ENCODE results near the gene CLTC.

Gene CLTC

DNA sequence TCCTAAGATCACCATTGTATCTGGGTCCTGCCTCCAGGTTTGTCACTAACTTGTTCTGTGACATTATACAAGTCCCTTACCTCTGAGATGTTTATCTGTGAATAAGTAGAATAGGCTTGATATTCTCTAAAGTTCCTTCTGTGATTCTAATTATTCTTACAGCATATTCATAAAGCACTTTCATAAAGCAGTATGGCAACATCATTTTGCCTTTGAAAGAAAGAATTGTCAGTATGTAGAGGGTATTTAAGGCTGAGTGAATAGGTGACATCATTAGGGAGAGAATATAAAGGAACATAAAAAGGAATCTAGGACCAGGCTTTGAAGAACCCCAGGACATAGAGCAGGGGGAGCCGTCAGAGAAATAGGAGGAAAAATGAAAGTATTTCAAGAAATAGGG lies 103.3 kb downstream of the CLTC start:
- DNase-seq (ENCODE audit: low read depth in 2 of 3, low spot score in 2 of 3), result no peak

DNA sequence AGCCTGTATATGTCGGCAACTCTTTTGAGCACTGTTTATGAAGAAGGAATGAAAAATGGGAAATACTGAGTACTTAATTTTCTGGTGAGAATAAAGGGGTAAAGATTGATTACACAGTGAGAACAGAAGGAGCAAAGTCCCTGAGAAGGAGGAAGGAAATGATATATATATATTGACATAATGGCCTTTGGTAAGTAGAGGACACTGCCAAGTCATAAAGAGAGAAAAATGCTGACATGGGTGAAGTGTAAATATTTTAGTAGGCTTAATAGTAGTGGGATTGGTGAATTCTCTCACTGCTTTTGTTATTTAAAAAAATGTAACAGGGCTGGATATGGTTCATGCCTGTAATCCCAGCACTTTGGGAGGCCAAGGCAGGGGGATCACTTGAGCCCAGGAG lies 103.9 kb downstream of the CLTC start:
- DNase-seq (ENCODE audit: low read depth in 2 of 3, low spot score in 2 of 3), result no peak

DNA sequence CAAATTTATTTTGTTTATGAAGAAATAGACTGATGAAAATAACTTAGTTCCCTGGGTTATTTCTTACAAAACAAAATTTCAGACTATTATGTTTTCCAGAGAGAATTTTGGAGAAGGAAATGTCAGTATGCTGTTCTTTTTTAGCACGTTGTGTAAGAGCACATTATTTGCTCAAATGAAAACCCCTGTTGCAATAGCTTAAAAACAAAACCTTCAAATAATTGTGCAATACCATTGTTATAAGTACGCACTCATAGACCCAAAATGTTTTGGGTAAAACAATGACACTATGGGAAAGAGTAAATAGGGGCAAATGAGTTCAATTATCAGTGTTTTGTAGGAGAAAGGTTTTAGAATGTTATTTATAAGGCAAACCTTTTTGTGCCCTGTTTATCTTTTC lies 106.0 kb downstream of the CLTC start:
- no peak for DNase-seq (ENCODE audit: low read depth in 2 of 3, low spot score in 2 of 3)

DNA sequence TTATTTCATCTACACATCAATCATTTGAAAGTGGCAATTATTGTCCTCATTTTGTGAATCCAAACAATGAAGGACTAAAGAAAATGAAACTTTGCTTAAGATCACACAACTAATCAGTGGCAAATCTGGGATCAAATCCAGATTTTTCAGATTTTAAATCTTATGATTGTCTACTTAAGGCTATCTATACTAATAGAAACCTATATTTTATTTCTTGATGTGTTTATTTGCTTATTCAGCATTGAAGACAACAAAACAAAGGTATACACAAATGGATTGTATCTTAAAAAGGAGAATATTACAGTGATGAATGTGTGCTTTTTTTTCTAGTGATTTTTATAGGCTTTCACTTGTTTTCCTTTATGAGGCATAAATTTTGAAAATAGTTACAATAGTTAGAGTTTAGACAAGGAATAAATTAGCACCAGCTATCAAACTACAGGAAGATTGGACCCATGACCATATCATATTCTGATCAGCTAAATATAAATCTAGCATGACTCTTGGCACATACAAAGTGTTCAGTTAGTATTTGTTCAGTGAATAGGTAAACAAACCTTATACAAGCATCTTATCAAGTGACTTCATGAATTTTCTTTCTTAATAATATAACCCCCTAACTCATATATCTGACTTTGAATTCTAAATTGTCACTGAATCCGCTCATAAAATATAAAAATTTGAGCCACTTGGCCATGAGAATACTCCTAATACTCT lies 108.3 kb downstream of the CLTC start:
- DNase-seq (ENCODE audit: low read depth in 2 of 3, low spot score in 2 of 3), result no peak

DNA sequence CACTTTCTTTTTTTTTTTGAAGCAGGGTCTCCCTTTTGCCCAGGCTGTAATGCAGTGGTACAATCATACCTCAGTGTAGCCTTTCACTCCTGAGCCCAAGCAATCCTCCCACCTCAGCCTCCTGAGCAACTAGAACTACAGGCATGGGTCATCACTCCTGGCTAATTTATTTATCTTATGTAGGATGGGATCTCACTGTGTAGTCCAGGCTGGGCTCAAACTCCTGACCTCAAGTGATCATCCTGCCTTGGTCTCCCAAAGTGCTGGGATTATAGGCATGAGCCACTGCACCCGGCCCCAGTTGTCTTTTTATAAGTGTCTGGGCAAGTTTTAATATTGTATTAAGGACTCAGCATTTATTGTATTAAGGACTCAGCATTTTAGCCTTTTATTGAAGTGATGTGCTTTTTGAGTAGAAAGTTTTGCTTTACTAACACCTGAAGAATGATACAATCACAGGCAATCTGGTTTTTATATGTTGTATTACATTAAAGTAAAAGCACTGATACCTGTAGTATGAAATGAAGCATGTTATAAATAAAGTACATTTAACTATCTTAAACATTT lies 110.7 kb downstream of the CLTC start:
- no peak for DNase-seq (ENCODE audit: low read depth in 2 of 3, low spot score in 2 of 3)

DNA sequence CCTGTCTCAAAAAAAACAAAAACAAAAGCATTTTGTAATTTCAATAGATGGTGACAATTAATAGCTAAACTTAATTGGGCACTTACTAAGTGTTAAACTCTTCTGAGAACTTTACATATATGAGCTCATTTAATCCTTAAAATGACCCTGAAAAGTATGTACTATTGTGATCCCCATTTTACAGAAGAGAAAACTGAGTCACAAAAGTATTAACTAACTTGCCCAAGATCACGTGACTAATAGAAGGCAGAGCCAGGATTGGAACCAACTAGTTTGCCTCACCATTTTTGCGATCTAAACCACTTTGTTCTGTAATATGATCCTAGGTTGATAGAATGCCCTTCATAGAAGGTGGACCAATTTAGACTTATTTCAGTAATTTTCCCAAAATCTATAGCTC lies 114.0 kb downstream of the CLTC start:
- no peak for DNase-seq (ENCODE audit: low read depth in 2 of 3, low spot score in 2 of 3)

DNA sequence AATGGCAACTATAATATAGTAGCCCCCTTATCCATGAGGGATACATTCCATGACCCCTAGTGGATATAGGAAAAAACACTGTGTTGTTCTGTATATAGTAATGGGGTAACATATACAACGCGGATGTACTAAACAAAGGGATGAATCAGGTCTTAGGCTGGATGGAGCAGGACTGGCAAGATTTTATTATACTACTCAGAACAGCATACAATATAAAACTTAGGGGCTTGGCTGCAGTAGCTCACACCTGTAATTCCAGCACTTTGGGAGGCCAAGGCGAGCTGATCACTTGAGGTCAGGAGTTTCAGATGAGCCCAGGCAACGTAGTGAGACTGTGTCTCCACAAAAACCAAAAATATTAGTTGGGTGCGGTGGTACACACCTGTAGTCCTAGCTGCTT lies 114.5 kb downstream of the CLTC start:
- no peak for DNase-seq (ENCODE audit: low read depth in 2 of 3, low spot score in 2 of 3)

DNA sequence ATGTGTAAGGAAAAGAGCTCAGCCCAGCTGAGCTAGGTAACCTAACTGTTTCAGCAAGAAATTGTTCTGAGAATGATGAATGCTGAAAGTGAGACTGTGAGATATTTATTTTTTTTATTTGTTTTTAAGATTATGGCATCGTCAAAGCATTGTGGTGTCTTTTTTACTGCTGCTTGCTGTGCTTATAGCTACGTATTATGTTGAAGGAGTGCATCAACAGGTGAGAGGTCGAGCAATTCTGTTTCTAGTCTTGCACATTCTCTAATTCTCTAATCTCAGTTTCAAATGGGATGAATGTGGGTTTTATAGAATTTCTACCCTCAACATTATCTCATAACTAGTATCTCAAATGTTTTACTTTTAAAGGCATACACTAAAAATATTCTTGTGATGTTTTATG lies 117.6 kb downstream of the CLTC start:
- no peak for DNase-seq (ENCODE audit: low read depth in 2 of 3, low spot score in 2 of 3)

DNA sequence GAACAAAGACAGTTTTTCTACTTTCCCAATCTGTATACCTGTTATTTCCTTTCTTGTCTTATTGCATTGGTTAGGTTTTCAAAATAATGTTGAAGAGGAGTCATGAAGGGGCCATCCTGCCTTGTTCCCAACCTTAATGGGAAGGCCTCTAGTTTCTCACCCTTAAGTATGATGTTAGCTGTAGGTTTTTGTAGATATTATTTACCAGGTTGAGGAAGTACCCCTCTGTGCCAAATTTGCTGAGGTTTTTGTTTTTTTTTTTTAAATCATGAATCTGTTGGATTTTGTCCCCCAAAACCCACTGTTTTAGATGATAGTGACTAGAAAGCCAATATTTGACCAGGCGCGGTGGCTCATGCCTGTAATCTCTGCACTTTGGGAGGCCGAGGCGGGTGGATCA lies 124.1 kb downstream of the CLTC start:
- DNase-seq (ENCODE audit: low read depth in 2 of 3, low spot score in 2 of 3), result no peak

DNA sequence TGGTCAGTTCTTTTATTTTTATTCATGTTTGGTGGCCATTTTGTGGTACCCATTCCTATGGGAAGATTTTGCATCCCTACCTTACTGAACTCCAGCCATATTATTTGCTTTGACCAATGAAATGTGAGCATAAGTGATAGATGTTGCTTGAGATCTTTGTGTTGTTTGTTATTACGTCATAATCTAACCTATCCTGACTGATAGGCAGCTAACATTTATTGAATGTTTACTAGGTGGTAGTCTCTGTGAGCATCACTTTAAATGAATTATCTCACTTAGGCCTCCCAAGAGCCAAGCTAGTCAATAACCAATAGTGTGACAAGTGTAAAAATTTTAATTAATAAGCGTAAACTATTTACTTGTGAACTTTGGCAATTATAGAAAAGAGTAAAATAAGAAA lies 125.3 kb downstream of the CLTC start:
- DNase-seq (ENCODE audit: low read depth in 2 of 3, low spot score in 2 of 3), result no peak

All from activated CD8-positive, alpha-beta memory T cell treated with anti-CD3 and anti-CD28 coated beads for 48 hours (primary cell).